Mesenchymal stem cell (in vitro differentiated cells and primary cell): ENCODE measurements around the gene MYH11.
A peak's percentile ranks its signal among the peaks of the same experiment; 100 is the strongest.

Experiments
- DNase-seq: peaks from one replicate; pipeline ENCODE4 v3.0.0-alpha.2; 2013
- H2AFZ ChIP-seq: one replicate; pipeline ENCODE4 v1.6.1; 2013; ENCODE audit warnings: low read depth, mild to moderate bottlenecking, control low read depth, inconsistent platforms, low read length, moderate library complexity
- H2AK5ac ChIP-seq: 2 replicates; pipeline ENCODE4 v1.6.1; 2013; ENCODE audit warnings: low read length, moderate library complexity, mild to moderate bottlenecking, inconsistent platforms; ENCODE audit not compliant: severe bottlenecking
- H2BK120ac ChIP-seq: one replicate; pipeline ENCODE4 v1.6.1; 2013; ENCODE audit warnings: low read depth, mild to moderate bottlenecking, inconsistent platforms, low read length, moderate library complexity
- H2BK12ac ChIP-seq, 2 experiments: one replicate each; pipeline ENCODE4 v1.6.1; 2013; ENCODE audit warnings: inconsistent platforms in 2 of 2, low read length in 2 of 2, mild to moderate bottlenecking in 2 of 2, moderate library complexity in 2 of 2, control low read depth in 1 of 2
- H2BK15ac ChIP-seq: one replicate; pipeline ENCODE4 v1.6.1; 2013; ENCODE audit warnings: mild to moderate bottlenecking, low read depth, inconsistent platforms; ENCODE audit not compliant: poor library complexity, severe bottlenecking
- H2BK5ac ChIP-seq: 2 replicates; pipeline ENCODE4 v1.6.1; 2013; ENCODE audit warnings: low read depth, mild to moderate bottlenecking, low read length, control low read depth, inconsistent platforms; ENCODE audit not compliant: poor library complexity, severe bottlenecking
- H3K14ac ChIP-seq, 2 experiments: one replicate each; pipeline ENCODE4 v1.6.1; 2013; ENCODE audit warnings: inconsistent platforms in 2 of 2, low read length in 2 of 2, control low read depth in 1 of 2, mild to moderate bottlenecking in 1 of 2, moderate library complexity in 1 of 2
- H3K18ac ChIP-seq, 2 experiments: one replicate each; pipeline ENCODE4 v1.6.1; 2013; ENCODE audit warnings: inconsistent platforms in 2 of 2, low read length in 2 of 2, control low read depth in 1 of 2, low read depth in 1 of 2, mild to moderate bottlenecking in 1 of 2
- H3K23ac ChIP-seq, 2 experiments: one replicate each; pipeline ENCODE4 v1.6.1; 2013; ENCODE audit warnings: inconsistent platforms in 2 of 2, low read length in 2 of 2, mild to moderate bottlenecking in 2 of 2, moderate library complexity in 2 of 2, control low read depth in 1 of 2
- H3K27ac ChIP-seq: 2 replicates; pipeline ENCODE4 v1.5.1; 2013; ENCODE audit warnings: mild to moderate bottlenecking, moderate library complexity, low read length, control low read depth, inconsistent platforms; ENCODE audit not compliant: poor library complexity, severe bottlenecking
- H3K27me3 ChIP-seq, 2 experiments: 2 replicates each; pipeline versions ENCODE4 v1.6.1 to v1.7.0; 2013; ENCODE audit warnings: low read length in 2 of 2, mild to moderate bottlenecking in 2 of 2, moderate library complexity in 2 of 2, control low read depth in 1 of 2, inconsistent platforms in 1 of 2; ENCODE audit not compliant: control insufficient read depth in 1 of 2, insufficient read depth in 1 of 2
- H3K36me3 ChIP-seq, 2 experiments: 2 replicates each; pipeline versions ENCODE4 v1.6.1 to v1.7.0; 2013; ENCODE audit warnings: low read length in 2 of 2, control low read depth in 1 of 2, inconsistent platforms in 1 of 2, low read depth in 1 of 2, mild to moderate bottlenecking in 1 of 2; ENCODE audit not compliant: insufficient read depth in 2 of 2, control insufficient read depth in 1 of 2
- H3K4ac ChIP-seq, 2 experiments: one replicate each; pipeline ENCODE4 v1.6.1; 2013; ENCODE audit warnings: inconsistent platforms in 2 of 2, low read length in 2 of 2, mild to moderate bottlenecking in 2 of 2, moderate library complexity in 2 of 2, control low read depth in 1 of 2, low read depth in 1 of 2
- H3K4me1 ChIP-seq: 2 replicates; pipeline ENCODE4 v1.6.1; 2013; ENCODE audit warnings: low read depth, low read length, control low read depth; ENCODE audit not compliant: control insufficient read depth, insufficient read depth
- H3K4me2 ChIP-seq: 2 replicates; pipeline ENCODE4 v1.6.1; 2013; ENCODE audit warnings: low read length, mild to moderate bottlenecking, inconsistent platforms; ENCODE audit not compliant: poor library complexity, severe bottlenecking
- H3K4me3 ChIP-seq, 2 experiments: 2 replicates each; pipeline versions ENCODE4 v1.5.1 to v1.7.0; 2013; ENCODE audit warnings: low read length in 2 of 2, mild to moderate bottlenecking in 2 of 2, control low read depth in 1 of 2, low read depth in 1 of 2; ENCODE audit not compliant: insufficient read depth in 1 of 2
- H3K79me1 ChIP-seq: replicated peaks from 2 replicates; pipeline ENCODE4 v1.6.1; 2013; ENCODE audit warnings: mild to moderate bottlenecking, control low read depth, low read length, inconsistent platforms; ENCODE audit not compliant: poor library complexity, severe bottlenecking
- H3K9ac ChIP-seq: 2 replicates; pipeline ENCODE4 v1.7.0; 2013; ENCODE audit warnings: mild to moderate bottlenecking, low read length, moderate library complexity
- H3K9me3 ChIP-seq: 2 replicates; pipeline ENCODE4 v1.7.0; 2013; ENCODE audit warnings: mild to moderate bottlenecking, low read length; ENCODE audit not compliant: control insufficient read depth
- H4K8ac ChIP-seq: one replicate; pipeline ENCODE4 v1.6.1; 2013; ENCODE audit warnings: inconsistent platforms, mild to moderate bottlenecking, low read length, moderate library complexity
- H4K91ac ChIP-seq: one replicate; pipeline ENCODE4 v1.6.1; 2013; ENCODE audit warnings: mild to moderate bottlenecking, low read length, inconsistent platforms
- WGBS: methylation state at CpG from one replicate; pipeline ENCODE4 v1.1.7; 2013; ENCODE audit warnings: mixed read lengths; 5-methylcytosine and 5-hydroxymethylcytosine counted together

MYH11 gene

DNA sequence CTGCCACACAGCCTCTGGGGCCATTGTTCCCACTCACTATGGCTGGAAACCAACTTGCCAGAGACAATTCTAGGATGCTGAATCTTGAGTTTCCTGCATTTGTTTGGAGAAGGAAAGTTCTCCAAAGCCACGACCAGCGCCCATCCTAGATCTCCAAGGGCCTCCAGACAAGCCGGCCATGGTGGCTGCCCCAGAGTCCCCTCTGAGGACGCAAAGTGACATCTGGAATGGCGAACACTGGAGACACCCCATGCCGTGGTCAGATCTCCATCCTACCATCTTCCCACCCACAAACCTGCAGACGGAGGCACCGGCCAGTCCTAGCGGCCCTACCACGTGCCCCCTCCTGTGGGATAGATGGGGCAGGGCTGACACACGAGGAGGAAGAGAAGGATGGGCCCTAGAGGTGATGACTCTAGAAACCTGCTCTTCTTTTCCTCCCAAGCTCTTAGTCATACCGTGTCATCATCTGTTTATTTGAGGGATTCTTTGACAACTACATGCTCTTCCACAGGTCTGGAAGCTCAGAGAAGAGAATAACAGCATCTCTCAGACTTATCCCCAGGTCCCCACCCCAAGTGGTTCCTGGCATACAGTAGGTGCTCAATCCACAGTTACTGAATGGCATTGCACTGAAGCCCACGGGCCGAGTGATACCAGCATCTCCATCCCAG, 71.3 kb downstream of the MYH11 start:
- no peaks in the 10 kb centered on the region for H3K4me1 ChIP-seq
- no peaks in the 10 kb centered on the region for H3K9me3 ChIP-seq
- H3K14ac ChIP-seq, result no peak overlapping the region
- H3K18ac ChIP-seq, result no peak overlapping the region
- no peak overlapping the region for H4K8ac ChIP-seq
- WGBS, result 81% methylated on average over 8 of the region's 14 CpGs
- no peak overlapping the region for H3K27ac ChIP-seq
- H3K4me2 ChIP-seq, result no peak overlapping the region
- H3K27me3 ChIP-seq, result peaks cover 32 to 50% of the 10 kb centered on the region in 2 experiments
- H2BK15ac ChIP-seq, result no peak overlapping the region
- no peak for DNase-seq
- no peak overlapping the region for H2BK12ac ChIP-seq
- no peaks in the 10 kb centered on the region for H3K36me3 ChIP-seq
- no peak overlapping the region for H3K4ac ChIP-seq
- H3K79me1 ChIP-seq, result no peaks in the 10 kb centered on the region
- H3K23ac ChIP-seq, result no peak overlapping the region
- H2BK120ac ChIP-seq, result no peak overlapping the region
- no peak overlapping the region for H3K4me3 ChIP-seq
- H2BK5ac ChIP-seq, result no peak overlapping the region
- no peak overlapping the region for H3K9ac ChIP-seq
- H2AK5ac ChIP-seq, result no peak overlapping the region
- H2AFZ ChIP-seq, result no peak overlapping the region
- no peak overlapping the region for H4K91ac ChIP-seq

DNA sequence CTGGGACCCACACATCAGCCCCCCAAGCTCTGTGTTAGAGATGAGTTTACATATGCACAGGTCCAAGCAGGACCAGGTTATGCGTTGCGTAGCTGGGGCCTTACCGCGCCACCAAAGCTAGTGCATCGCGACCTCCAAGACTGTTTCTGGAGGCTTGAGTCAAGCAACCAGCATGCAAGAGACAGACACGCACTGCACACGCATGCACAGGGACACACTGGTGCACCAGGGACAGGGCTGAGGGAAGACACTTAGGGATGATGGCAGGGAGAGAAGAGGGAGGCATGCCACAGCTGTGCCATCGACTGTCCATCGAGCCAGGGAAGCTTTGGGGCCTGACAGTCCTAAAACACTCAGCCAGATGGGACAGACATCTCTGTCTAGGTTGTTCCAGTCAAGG, 72.8 kb downstream of the MYH11 start:
- no peak overlapping the region for H2BK12ac ChIP-seq

GRCh38 chr16:15782573-15783365, 74.1 kb downstream of the MYH11 start:
- DNase-seq, result no peak
- Histone ChIP-seq H3K79me1 (no peaks in the 10 kb centered on the region), H3K4me2 (no peak overlapping the region), H3K4me3 (no peak overlapping the region), H2BK5ac (no peak overlapping the region), H2AK5ac (no peak overlapping the region), H3K14ac (no peak overlapping the region), H3K23ac (peak overlapping the region in 1 of 2 experiments; percentile 29), H3K4me1 (no peaks in the 10 kb centered on the region), H3K27ac (no peak overlapping the region), H3K4ac (no peak overlapping the region), H4K91ac (no peak overlapping the region), H2BK120ac (no peak overlapping the region), H4K8ac (no peak overlapping the region), H3K9ac (no peak overlapping the region), H3K27me3 (peaks cover 36 to 59% of the 10 kb centered on the region in 2 experiments), H3K18ac (no peak overlapping the region), H2BK12ac (no peak overlapping the region), H3K36me3 (no peaks in the 10 kb centered on the region), H2AFZ (no peak overlapping the region), H2BK15ac (no peak overlapping the region), H3K9me3 (no peaks in the 10 kb centered on the region)
- 78% methylated on average over 13 of the region's 13 CpGs for whole genome bisulfite sequencing

More for the DNA sequence above, 72.8 kb downstream of the MYH11 start:
- DNase-seq, result no peak
- Histone ChIP-seq H3K27me3 (peaks cover 27 to 50% of the 10 kb centered on the region in 2 experiments), H4K91ac (no peak overlapping the region), H3K4me2 (no peak overlapping the region), H3K4ac (no peak overlapping the region), H3K36me3 (no peaks in the 10 kb centered on the region), H2BK15ac (no peak overlapping the region), H2BK5ac (no peak overlapping the region), H2BK120ac (no peak overlapping the region), H4K8ac (no peak overlapping the region), H3K18ac (no peak overlapping the region), H2AFZ (no peak overlapping the region), H3K23ac (no peak overlapping the region), H2AK5ac (no peak overlapping the region), H3K9me3 (no peaks in the 10 kb centered on the region), H3K9ac (no peak overlapping the region), H3K27ac (no peak overlapping the region), H3K14ac (peak overlapping the region in 1 of 2 experiments; percentile 23), H3K79me1 (no peaks in the 10 kb centered on the region), H3K4me3 (no peak overlapping the region), H3K4me1 (no peaks in the 10 kb centered on the region)
- WGBS, result 97% methylated on average over 10 of the region's 10 CpGs

DNA sequence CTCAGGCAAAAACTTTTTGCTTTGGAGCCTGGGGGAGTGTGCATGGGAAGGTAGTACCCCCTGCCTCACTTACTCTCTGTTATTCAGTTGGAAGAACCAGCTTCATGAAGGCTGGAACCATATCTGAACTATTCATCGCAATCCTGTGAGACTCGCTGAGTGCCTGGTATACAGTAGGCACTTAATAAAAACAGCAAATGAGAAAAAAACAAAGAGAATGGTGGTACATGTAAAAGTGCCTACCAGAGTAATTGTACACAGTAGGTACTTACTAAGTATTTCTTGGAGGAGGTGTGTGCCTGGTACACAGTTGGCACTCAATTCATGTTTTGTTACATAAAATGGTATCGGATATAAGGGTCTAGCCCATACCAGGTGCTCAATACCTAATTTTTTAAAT, 75.2 kb downstream of the MYH11 start:
- Histone ChIP-seq H3K79me1 (no peaks in the 10 kb centered on the region), H2BK12ac (no peak overlapping the region), H3K4me1 (no peaks in the 10 kb centered on the region), H2AK5ac (no peak overlapping the region), H3K4me3 (no peak overlapping the region), H2BK120ac (no peak overlapping the region), H3K4me2 (no peak overlapping the region), H3K27me3 (peaks cover 35 to 61% of the 10 kb centered on the region in 2 experiments), H3K36me3 (no peaks in the 10 kb centered on the region), H4K8ac (no peak overlapping the region), H3K23ac (no peak overlapping the region), H3K9ac (no peak overlapping the region), H3K4ac (no peak overlapping the region), H2AFZ (no peak overlapping the region), H3K18ac (no peak overlapping the region), H3K27ac (no peak overlapping the region), H4K91ac (no peak overlapping the region), H2BK5ac (no peak overlapping the region), H3K14ac (no peak overlapping the region), H2BK15ac (no peak overlapping the region), H3K9me3 (no peaks in the 10 kb centered on the region)
- no peak for DNase-seq
- 93% methylated on average over 3 of the region's 3 CpGs for WGBS
